Sigmoid colon (tissue), 4 donors: ENCODE results near the gene BRPF3.
"Not testable (repeated sequence)": the region's sequence is repeated elsewhere in the genome, so short reads cannot be mapped to it uniquely, and the experiment has no call there.

Experiments used
- EP300 ChIP-seq, 4 donors: sonication (generic); formaldehyde crosslinking; IDR thresholded peaks; one replicate each; pipeline ENCODE4 v1.6.1; 2017; ENCODE audit warnings: antibody characterized with exemption in 4 of 4
- POLR2A ChIP-seq, 2 donors: fragments of 450-650 bp; IDR thresholded peaks; one replicate each; pipeline ENCODE4 v1.6.1; 2016; ENCODE audit warnings: antibody characterized with exemption in 2 of 2, mild to moderate bottlenecking in 2 of 2, moderate library complexity in 2 of 2
- POLR2AphosphoS5 ChIP-seq, 4 donors: sonication (generic); formaldehyde crosslinking; IDR thresholded peaks; one replicate each; pipeline ENCODE4 v1.6.1; 2017; ENCODE audit warnings: antibody characterized with exemption in 4 of 4
- TF ChIP-seq, protein P1 (sequence below), 4 experiments: fragments of 450-650 bp in 3 of 4; fragments of 200-600 bp in 1 of 4; IDR thresholded peaks; one replicate each; pipeline ENCODE4 v1.5.1; 2016 to 2019; ENCODE audit warnings: antibody characterized with exemption in 4 of 4, mild to moderate bottlenecking in 3 of 4, moderate library complexity in 2 of 4

DNA sequence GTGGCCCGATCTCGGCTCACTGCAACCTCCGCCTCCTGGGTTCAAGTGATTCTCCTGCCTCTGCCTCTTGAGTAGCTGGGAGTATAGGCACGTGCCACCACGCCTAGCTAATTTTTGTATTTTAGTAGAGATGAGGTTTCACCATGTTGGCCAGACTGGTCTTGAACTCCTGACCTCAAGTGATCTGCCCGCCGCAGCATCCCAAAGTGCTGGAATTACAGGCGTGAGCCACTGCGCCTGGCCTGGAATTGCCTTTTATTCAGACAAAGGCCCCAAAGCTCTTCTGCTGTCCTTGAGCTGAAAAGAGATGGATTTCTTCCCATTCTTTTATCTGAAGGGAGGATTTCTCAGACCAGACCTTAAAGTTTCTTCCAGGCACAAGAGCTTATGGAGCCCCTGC lies 22.0 kb downstream of the BRPF3 start:
- TF ChIP-seq POLR2AphosphoS5, POLR2A, EP300 (IDR thresholded peaks at IDR 0.05): not testable (repeated sequence)
- TF ChIP-seq, protein P1, sequence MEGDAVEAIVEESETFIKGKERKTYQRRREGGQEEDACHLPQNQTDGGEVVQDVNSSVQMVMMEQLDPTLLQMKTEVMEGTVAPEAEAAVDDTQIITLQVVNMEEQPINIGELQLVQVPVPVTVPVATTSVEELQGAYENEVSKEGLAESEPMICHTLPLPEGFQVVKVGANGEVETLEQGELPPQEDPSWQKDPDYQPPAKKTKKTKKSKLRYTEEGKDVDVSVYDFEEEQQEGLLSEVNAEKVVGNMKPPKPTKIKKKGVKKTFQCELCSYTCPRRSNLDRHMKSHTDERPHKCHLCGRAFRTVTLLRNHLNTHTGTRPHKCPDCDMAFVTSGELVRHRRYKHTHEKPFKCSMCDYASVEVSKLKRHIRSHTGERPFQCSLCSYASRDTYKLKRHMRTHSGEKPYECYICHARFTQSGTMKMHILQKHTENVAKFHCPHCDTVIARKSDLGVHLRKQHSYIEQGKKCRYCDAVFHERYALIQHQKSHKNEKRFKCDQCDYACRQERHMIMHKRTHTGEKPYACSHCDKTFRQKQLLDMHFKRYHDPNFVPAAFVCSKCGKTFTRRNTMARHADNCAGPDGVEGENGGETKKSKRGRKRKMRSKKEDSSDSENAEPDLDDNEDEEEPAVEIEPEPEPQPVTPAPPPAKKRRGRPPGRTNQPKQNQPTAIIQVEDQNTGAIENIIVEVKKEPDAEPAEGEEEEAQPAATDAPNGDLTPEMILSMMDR (IDR thresholded peaks at IDR 0.05) = not testable (repeated sequence)
